ENCODE results near the gene CHN2. TPM values are rescaled to one million over a fixed set of nuclear protein-coding genes. Genes with fewer than 3 reads are reported as not detected.

Gene CHN2
- polyA plus RNA-seq, 1 of the 3 experiments (the other 2 are of a cell fraction), result 0.02 TPM

DNA sequence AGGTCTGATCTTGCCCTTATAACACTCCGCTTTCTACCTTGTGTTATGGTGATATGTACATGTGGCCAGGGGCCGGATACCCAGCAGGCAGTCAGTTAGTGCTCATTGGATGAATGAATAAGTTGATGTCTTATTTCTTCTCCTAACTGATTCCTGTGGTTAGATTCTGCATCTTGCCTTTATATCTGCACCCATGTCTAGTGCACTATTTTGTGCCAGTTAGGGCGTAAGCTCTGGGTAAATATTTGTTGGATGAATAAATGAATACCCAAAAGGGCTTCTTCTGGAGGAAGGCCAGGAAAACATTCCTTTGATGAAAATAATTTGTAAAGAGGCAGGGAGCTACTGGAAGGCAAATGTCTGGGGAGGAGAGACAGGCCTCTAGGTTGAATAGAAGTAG lies 148.2 kb downstream of the CHN2 start:
- Histone ChIP-seq H3K79me2 (ENCODE audit: insufficient read depth) (no peaks in the 10 kb centered on the region), H3K9me2 (no peaks in the 10 kb centered on the region), H3K27ac (ENCODE audit: low read depth in 2 of 2, low read length in 1 of 2) (no peak overlapping the region), H3F3A (replicated peaks; ENCODE audit: insufficient read depth) (no peaks in the 10 kb centered on the region), H3K9ac (no peak overlapping the region), H3K4me3 (ENCODE audit: low read depth in 2 of 2, low read length in 1 of 2) (no peak overlapping the region), H3K27me3 (ENCODE audit: insufficient read depth) (no peaks in the 10 kb centered on the region), H3K4me1 (ENCODE audit: control insufficient read depth in 1 of 2, insufficient read depth in 2 of 2, low read depth in 1 of 2, low read length in 1 of 2) (peaks cover 4% of the 10 kb centered on the region in 2 experiments; a peak in 2 of 4 replicates), H4K20me1 (ENCODE audit: insufficient read depth) (no peaks in the 10 kb centered on the region), H3K9me3 (no peaks in the 10 kb centered on the region), H3K4me2 (no peak overlapping the region), H2AFZ (ENCODE audit: low read depth) (no peak overlapping the region), H3K36me3 (replicated peaks in 1 of 2; ENCODE audit: control insufficient read depth in 1 of 2, insufficient read depth in 2 of 2, low read length in 1 of 2) (no peaks in the 10 kb centered on the region)
- ChIA-PET CTCF (interaction anchor here (0.6 to 11.4 kb wide), 9 partner anchors 9 to 421 kb away, joined by 3 to 185 read pairs (median 5); partner anchors contain the start of gene CHN2), POLR2A (no interaction called here)
- 57% methylated on average over 3 of the region's 3 CpGs for WGBS (ENCODE audit: low lambda C conversion rate)
- no peak for DNase-seq
- TF ChIP-seq SMC3 (IDR thresholded peaks at IDR 0.05; ENCODE audit: low read depth, low read length) (no peak), JUND (IDR thresholded peaks at IDR 0.05) (no peak), RCOR1 (IDR thresholded peaks at IDR 0.05; ENCODE audit: low read length) (no peak), SIN3A (IDR thresholded peaks at IDR 0.05; ENCODE audit: borderline replicate concordance, low read depth, low read length) (no peak), MXI1 (IDR thresholded peaks at IDR 0.05; ENCODE audit: low read depth, low read length) (no peak), FOXJ3 (CRISPR knock-in tag; IDR thresholded peaks at IDR 0.05) (no peak), RFX5 (IDR thresholded peaks at IDR 0.05; ENCODE audit: low read length) (no peak), RXRA (IDR thresholded peaks at IDR 0.05; ENCODE audit: borderline replicate concordance, low read depth) (no peak), CHD2 (IDR thresholded peaks at IDR 0.05; ENCODE audit: low read length, partially characterized antibody) (no peak), GATA2 (CRISPR knock-in tag; IDR thresholded peaks at IDR 0.05) (no peak), YY1 (IDR thresholded peaks at IDR 0.05; ENCODE audit: low read depth) (no peak), EZH2phosphoT487 (IDR thresholded peaks at IDR 0.05; ENCODE audit: borderline replicate concordance, low read depth) (no peak), FOXM1 (IDR thresholded peaks at IDR 0.05; ENCODE audit: low read depth) (no peak), GABPA (IDR thresholded peaks at IDR 0.05; ENCODE audit: low read depth) (no peak), RAD21 (IDR thresholded peaks at IDR 0.05; ENCODE audit: low read length) (no peak)
- TF ChIP-seq, protein P1, sequence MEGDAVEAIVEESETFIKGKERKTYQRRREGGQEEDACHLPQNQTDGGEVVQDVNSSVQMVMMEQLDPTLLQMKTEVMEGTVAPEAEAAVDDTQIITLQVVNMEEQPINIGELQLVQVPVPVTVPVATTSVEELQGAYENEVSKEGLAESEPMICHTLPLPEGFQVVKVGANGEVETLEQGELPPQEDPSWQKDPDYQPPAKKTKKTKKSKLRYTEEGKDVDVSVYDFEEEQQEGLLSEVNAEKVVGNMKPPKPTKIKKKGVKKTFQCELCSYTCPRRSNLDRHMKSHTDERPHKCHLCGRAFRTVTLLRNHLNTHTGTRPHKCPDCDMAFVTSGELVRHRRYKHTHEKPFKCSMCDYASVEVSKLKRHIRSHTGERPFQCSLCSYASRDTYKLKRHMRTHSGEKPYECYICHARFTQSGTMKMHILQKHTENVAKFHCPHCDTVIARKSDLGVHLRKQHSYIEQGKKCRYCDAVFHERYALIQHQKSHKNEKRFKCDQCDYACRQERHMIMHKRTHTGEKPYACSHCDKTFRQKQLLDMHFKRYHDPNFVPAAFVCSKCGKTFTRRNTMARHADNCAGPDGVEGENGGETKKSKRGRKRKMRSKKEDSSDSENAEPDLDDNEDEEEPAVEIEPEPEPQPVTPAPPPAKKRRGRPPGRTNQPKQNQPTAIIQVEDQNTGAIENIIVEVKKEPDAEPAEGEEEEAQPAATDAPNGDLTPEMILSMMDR (IDR thresholded peaks at IDR 0.05), result no peak
- TF ChIP-seq, protein P2, sequence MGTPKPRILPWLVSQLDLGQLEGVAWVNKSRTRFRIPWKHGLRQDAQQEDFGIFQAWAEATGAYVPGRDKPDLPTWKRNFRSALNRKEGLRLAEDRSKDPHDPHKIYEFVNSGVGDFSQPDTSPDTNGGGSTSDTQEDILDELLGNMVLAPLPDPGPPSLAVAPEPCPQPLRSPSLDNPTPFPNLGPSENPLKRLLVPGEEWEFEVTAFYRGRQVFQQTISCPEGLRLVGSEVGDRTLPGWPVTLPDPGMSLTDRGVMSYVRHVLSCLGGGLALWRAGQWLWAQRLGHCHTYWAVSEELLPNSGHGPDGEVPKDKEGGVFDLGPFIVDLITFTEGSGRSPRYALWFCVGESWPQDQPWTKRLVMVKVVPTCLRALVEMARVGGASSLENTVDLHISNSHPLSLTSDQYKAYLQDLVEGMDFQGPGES (IDR thresholded peaks at IDR 0.05; ENCODE audit: low read depth, low read length), result no peak
- TF ChIP-seq, protein P3, sequence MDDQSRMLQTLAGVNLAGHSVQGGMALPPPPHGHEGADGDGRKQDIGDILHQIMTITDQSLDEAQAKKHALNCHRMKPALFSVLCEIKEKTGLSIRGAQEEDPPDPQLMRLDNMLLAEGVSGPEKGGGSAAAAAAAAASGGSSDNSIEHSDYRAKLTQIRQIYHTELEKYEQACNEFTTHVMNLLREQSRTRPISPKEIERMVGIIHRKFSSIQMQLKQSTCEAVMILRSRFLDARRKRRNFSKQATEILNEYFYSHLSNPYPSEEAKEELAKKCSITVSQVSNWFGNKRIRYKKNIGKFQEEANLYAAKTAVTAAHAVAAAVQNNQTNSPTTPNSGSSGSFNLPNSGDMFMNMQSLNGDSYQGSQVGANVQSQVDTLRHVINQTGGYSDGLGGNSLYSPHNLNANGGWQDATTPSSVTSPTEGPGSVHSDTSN (IDR thresholded peaks at IDR 0.05), result no peak
- TF ChIP-seq, protein P4, sequence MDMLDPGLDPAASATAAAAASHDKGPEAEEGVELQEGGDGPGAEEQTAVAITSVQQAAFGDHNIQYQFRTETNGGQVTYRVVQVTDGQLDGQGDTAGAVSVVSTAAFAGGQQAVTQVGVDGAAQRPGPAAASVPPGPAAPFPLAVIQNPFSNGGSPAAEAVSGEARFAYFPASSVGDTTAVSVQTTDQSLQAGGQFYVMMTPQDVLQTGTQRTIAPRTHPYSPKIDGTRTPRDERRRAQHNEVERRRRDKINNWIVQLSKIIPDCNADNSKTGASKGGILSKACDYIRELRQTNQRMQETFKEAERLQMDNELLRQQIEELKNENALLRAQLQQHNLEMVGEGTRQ (IDR thresholded peaks at IDR 0.05; ENCODE audit: borderline replicate concordance, low read depth, low read length), result no peak
